GM19193 (cell line): ENCODE data around the gene EAF1.

Source experiments
- POLR2A ChIP-seq: IDR thresholded peaks from 4 replicates; pipeline ENCODE4 v1.6.1; 2011; ENCODE audit not compliant: insufficient read depth, insufficient read length; ENCODE audit errors: extremely low read depth

EAF1 gene

DNA sequence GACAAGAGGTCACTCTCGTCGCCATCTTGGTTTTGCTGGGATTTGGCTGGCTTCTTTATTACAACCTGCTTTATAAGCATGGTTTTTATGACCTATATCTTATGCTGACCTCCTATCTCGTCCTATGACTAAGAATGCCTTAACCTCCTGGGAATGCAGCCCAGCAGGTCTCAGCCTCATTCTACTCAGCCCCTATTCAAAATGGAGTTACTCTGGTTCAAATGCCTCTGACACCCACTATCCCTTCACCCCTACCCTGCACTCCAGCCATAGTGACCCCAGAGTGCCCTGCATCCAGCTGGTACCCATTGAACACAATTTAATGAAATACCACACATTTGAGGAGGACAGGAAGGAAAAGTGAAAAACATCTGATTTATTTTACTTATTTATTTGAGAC is 23.4 kb upstream of the EAF1 start:
- TF ChIP-seq POLR2A, result no peak

- TF ChIP-seq POLR2A, result no peak
Observed at GRCh38 chr3:15404767-15405166, 22.6 kb upstream of the EAF1 start.

DNA sequence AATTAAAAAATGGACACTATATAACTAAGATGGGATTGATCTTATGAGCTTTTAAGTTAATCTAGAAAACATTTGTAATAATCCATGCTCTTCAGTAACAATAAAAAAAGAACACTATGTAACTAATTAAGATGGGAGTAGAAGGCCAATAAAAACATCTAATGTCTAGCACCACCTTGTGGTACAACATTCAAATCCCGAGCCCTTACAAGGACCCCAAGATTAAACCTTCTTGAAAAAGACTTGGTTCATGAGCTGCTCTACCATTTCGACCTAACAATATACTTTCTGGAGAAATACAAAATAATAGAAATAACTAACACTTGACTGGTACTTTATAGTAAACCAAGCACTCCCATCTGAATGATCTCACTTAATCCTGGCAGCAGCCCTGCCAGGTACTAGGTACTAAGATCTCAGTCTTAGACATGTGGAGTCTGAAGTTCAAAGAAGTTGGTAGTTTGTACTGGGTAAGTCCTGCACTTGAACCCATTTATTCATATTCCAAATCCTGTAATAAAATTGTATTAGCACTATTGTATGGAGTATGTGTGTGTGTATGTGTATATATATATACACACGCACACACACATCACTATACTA is 21.8 kb upstream of the EAF1 start:
- TF ChIP-seq POLR2A, result no peak

DNA sequence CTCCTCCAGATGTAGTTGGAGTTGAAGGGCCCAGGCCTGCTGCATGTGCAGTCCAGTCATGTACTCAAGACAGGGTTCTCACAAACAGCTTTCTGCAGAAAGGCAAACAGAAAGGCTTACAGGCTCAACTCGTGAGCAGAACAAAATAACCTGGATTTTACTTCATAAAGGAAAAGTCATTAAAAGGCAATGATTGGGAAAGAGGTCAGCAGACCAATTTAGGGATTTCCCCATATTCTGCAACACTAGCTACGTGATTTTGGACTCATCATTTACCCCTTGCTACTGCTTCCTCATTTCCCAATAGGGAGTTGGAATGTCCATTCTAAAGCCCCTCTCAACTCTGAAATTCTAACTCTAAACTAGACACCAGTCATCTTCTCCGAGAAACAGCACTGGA is 18.2 kb upstream of the EAF1 start:
- TF ChIP-seq POLR2A, result no peak

DNA sequence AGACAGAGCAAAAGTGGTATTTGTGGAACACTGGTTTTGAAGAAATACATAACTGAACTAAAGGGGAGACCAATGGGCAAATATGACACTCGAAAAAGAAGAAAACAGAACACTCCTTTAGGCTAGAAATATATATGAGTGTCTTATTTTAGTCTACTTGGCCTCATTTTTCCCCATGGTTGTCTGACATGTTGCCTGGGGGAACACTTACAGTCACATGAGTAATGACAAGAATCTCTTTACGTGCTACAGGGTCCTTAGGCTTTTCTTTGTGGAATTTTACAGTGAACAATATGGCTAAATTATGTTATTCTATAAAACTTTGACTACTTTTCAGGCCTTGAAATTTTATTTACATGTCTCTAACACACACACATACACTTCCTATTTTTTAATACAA is 17.6 kb upstream of the EAF1 start:
- TF ChIP-seq POLR2A, result no peak

GRCh38 chr3:15420871-15421270 is 6.5 kb upstream of the EAF1 start:
- TF ChIP-seq POLR2A, result no peak

DNA sequence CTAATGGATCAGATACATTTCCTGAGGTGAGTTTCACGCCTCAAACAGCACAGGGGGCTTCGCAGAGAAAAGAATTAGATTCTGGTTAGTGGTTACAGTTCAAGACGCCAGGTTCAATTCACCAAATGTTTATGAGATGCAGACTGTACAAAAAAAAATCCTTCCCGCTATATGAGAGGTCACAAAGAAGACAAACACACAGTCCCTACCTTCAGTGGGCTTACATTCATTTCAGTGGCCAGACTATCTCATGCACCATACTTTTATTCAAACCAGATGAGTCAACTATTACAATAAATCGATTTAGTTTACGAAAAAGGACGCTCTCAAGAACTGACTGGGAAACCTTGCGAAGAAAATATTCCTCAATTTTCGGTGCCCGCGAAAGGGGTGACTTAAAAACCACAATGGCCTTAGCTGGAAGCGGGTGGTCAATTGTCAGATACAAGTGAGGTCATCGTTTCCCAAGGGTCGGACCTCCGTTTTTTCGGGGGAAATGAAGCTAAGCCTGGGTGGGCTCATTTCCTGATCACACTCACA is 749 bp upstream of the EAF1 start:
- no peak for TF ChIP-seq POLR2A

- TF ChIP-seq POLR2A, result no peak
Observed at GRCh38 chr3:15427981-15428380, 583 bp downstream of the EAF1 start.

DNA sequence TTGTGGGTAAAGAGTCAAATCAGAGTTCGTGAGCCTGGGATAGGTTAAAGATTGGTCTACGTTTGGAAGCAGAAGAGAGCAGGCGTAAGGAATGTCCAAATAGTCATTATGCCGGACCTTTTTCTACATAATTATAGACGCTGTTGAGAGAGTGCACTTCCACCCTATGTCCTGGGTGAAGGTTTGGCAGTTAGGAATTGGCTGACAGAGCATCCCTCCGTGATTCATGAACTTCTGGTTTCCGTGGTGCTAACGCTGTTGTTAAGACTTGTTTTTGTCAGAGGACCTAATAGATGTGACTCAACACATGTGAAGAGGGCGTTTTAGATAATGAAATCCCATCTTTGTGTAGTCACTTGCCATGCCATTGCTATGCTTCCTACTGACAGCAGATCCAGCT is 1.1 kb downstream of the EAF1 start:
- no peak for TF ChIP-seq POLR2A

- TF ChIP-seq POLR2A, result no peak
Observed at GRCh38 chr3:15429080-15429479, 1.7 kb downstream of the EAF1 start.

DNA sequence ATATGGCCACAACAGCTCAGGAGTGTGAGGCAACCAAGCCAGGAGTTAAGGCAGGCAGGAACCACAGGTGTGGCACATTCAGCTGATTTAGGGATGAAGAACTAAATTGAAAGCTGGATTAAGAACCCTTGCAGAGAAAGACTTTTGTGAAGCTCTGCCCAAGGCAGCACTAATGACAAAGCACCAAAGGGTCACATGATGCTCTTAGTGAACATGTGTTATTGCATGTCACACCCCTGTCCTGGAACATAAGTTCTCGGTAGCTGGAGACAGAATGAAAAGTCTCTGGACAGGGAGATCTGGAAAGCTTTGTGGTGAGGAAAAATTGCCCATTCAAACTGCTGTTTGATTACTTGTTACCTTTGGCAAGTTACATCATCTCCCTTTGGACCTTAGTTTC is 3.2 kb downstream of the EAF1 start:
- no peak for TF ChIP-seq POLR2A

GRCh38 chr3:15431256-15431837 is 3.9 kb downstream of the EAF1 start:
- TF ChIP-seq POLR2A, result no peak

DNA sequence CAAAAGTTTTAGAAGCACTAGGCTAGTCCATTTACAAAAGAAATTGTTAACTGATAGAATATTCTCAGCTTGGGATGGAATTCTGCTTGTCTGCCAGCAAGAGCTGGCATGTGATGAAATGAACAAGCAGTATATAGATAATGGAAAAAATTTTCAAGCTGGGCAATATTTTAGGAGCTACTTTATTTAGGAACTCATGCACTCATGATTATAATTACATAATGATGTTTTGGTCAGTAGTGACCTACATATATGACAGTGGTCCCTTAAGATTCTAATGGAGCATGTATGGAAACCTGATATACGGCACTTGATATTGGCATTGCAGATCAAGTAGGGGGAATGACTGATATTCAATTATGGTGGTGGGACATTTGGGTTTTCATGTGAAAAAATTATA is 6.1 kb downstream of the EAF1 start:
- TF ChIP-seq POLR2A, result no peak

- TF ChIP-seq POLR2A, result no peak
Observed at GRCh38 chr3:15434756-15435155, 7.4 kb downstream of the EAF1 start.

DNA sequence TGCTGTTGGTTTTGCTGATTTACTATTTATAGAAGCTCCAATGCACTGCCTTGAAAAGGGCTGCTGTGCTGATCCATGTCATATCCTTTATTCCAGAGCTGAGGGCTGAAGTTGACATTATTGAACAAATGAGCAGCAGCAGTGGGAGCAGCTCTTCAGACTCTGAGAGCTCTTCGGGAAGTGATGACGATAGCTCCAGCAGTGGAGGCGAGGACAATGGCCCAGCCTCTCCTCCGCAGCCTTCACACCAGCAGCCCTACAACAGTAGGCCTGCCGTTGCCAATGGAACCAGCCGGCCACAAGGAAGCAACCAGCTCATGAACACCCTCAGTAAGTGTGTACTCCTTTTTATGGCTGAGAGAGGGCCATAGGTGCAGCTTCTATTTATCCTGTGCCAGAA is 8.8 kb downstream of the EAF1 start:
- TF ChIP-seq POLR2A, result no peak

GRCh38 chr3:15438983-15439382 is 11.6 kb downstream of the EAF1 start:
- TF ChIP-seq POLR2A, result no peak

DNA sequence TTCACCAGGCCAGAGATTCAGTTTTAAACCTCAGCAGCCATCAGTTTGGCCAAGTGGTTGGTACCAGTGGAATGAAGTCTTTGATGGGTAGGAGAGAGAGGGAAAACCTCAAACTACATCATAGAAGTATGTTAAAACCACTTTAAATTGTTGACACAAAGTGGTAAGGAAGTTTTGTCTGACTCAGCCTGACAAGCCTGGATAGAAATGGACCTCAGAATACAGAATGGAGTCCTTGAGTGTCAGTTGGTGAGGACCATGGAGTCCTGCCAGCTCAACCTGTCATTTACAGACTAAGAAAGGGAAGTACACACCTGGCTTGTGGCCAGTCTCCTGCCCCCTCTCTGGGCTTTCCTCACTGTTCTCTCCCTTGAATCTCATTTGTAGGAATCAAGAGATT is 12.1 kb downstream of the EAF1 start:
- TF ChIP-seq POLR2A, result no peak
